ENCODE results near the gene AFDN. TPM values are rescaled to one million over a fixed set of nuclear protein-coding genes. Genes with fewer than 3 reads are reported as not detected.
A peak's percentile ranks its signal among the peaks of the same experiment; 100 is the strongest.

Gene AFDN
- total and polyA plus RNA-seq, 2 experiments from 2014 or later: 130 to 198 TPM

DNA sequence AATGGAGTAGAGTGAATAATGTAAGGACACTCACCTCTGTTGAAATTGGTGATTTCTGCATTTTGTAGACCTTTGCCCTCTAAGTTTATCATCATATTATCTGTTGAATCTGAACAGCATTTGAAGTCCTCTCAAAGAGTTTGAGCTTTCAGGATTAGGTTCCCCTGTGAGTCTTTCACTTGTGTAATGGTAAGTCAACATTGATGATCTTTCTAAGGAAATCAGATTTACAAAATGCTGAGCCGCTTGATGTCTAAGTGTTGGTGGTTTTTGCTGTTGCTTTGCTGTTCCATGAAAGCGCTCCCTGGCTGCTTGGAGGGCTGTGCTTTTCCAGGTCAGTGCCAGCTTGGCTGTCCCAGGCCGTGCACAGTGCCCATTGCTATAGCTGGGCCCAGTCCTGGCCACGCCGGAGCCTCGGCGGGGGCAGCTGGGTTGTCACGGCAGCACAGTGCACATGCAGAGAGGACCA, 136.9 kb downstream of the AFDN start:
- WGBS (ENCODE audit: low lambda C conversion rate, missing lambda C conversion rate): 74% methylated on average over 8 of the region's 8 CpGs
- H4K20me1 ChIP-seq (ENCODE audit: insufficient read depth, poor library complexity, severe bottlenecking): no peaks in the 10 kb centered on the region
- DNase-seq (ENCODE audit: low spot score): no peak
- peak overlapping the region; percentile 82 for H3K27ac ChIP-seq
- no peak overlapping the region for H3K4me3 ChIP-seq
- no peaks in the 10 kb centered on the region for H3K9me3 ChIP-seq (ENCODE audit: low read depth)
- H3K4me1 ChIP-seq (ENCODE audit: insufficient read depth): peaks cover 36% of the 10 kb centered on the region
- no peaks in the 10 kb centered on the region for H3K27me3 ChIP-seq
- TF ChIP-seq EZH2phosphoT487 (IDR thresholded peaks at IDR 0.05; ENCODE audit: low read depth, severe bottlenecking, unreplicated experiment) (no peak), EZH2 (IDR thresholded peaks at IDR 0.05; ENCODE audit: borderline replicate concordance) (no peak)
- TF ChIP-seq, protein P1, sequence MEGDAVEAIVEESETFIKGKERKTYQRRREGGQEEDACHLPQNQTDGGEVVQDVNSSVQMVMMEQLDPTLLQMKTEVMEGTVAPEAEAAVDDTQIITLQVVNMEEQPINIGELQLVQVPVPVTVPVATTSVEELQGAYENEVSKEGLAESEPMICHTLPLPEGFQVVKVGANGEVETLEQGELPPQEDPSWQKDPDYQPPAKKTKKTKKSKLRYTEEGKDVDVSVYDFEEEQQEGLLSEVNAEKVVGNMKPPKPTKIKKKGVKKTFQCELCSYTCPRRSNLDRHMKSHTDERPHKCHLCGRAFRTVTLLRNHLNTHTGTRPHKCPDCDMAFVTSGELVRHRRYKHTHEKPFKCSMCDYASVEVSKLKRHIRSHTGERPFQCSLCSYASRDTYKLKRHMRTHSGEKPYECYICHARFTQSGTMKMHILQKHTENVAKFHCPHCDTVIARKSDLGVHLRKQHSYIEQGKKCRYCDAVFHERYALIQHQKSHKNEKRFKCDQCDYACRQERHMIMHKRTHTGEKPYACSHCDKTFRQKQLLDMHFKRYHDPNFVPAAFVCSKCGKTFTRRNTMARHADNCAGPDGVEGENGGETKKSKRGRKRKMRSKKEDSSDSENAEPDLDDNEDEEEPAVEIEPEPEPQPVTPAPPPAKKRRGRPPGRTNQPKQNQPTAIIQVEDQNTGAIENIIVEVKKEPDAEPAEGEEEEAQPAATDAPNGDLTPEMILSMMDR (IDR thresholded peaks at IDR 0.05; ENCODE audit: poor library complexity): no peak
- peaks cover 3% of the 10 kb centered on the region for H3K36me3 ChIP-seq (replicated peaks; ENCODE audit: insufficient read depth, low read depth)
- H3K79me2 ChIP-seq: peaks cover 51% of the 10 kb centered on the region
- H3K9me2 ChIP-seq (replicated peaks; ENCODE audit: insufficient read depth): no peaks in the 10 kb centered on the region
- H3K4me2 ChIP-seq: peak overlapping the region; percentile 52
- no peak overlapping the region for H2AFZ ChIP-seq

DNA sequence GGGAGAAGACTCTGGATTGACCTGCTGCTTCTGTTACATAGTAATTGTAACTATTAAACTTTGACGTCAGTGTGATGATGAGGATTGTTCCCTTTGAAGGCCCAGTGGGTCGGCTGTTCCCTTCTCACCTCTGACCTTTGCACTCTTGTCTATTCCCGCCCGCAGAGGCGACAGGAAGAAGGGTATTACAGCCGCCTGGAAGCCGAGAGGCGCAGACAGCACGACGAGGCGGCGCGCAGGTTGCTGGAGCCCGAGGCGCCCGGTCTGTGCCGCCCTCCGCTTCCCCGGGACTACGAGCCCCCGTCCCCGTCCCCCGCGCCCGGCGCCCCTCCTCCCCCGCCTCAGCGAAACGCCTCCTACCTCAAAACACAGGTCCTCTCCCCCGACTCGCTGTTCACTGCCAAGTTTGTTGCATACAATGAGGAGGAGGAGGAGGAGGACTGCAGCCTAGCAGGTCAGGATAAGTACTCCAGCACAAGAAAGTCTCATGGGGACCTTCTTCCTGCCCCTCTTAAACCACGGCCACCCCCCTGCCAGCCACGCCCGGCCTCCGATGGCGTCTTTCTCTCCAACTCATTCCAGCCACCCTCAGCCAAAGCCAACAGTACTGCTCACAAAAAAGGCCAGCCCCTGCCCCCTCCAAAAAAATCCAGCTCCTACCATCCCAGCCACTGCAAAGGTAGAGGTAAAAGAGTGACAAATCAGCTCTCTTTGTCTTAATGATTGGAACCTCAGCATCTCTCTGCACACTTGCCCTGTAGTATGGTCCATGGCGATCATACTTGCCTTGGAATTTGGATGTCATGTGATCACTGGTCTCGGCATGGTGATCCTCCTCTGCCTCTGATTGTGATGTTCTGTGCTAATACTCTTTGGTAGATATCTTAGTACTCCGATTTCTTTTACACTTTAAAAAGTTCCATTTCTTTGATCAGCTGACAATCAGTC, 139.2 kb downstream of the AFDN start:
- Histone ChIP-seq H3K4me3 (no peak overlapping the region), H3K27me3 (no peaks in the 10 kb centered on the region), H3K79me2 (peaks cover 30% of the 10 kb centered on the region), H2AFZ (no peak overlapping the region), H3K27ac (peak overlapping the region; percentile 82), H3K4me1 (ENCODE audit: insufficient read depth) (peaks cover 36% of the 10 kb centered on the region), H4K20me1 (ENCODE audit: insufficient read depth, poor library complexity, severe bottlenecking) (no peaks in the 10 kb centered on the region), H3K4me2 (peak overlapping the region; percentile 52), H3K36me3 (replicated peaks; ENCODE audit: insufficient read depth, low read depth) (peaks cover 3% of the 10 kb centered on the region), H3K9me2 (replicated peaks; ENCODE audit: insufficient read depth) (no peaks in the 10 kb centered on the region), H3K9me3 (ENCODE audit: low read depth) (no peaks in the 10 kb centered on the region)
- WGBS (ENCODE audit: low lambda C conversion rate, missing lambda C conversion rate): 75% methylated on average over 20 of the region's 39 CpGs
- TF ChIP-seq, protein P1 (IDR thresholded peaks at IDR 0.05; ENCODE audit: poor library complexity): no peak
- no peak for TF ChIP-seq EZH2phosphoT487 (IDR thresholded peaks at IDR 0.05; ENCODE audit: low read depth, severe bottlenecking, unreplicated experiment)
- no peak for TF ChIP-seq EZH2 (IDR thresholded peaks at IDR 0.05; ENCODE audit: borderline replicate concordance)
- no peak for DNase-seq (ENCODE audit: low spot score)

GRCh38 chr6:167966540-167966905, 139.8 kb downstream of the AFDN start:
- H3K27ac ChIP-seq: peak overlapping the region; percentile 82
- no peak overlapping the region for H3K4me2 ChIP-seq
- H3K4me1 ChIP-seq (ENCODE audit: insufficient read depth): peaks cover 30% of the 10 kb centered on the region
- no peak for TF ChIP-seq EZH2phosphoT487 (IDR thresholded peaks at IDR 0.05; ENCODE audit: low read depth, severe bottlenecking, unreplicated experiment)
- H3K27me3 ChIP-seq: no peaks in the 10 kb centered on the region
- no peaks in the 10 kb centered on the region for H3K9me3 ChIP-seq (ENCODE audit: low read depth)
- peaks cover 3% of the 10 kb centered on the region for H3K36me3 ChIP-seq (replicated peaks; ENCODE audit: insufficient read depth, low read depth)
- no peaks in the 10 kb centered on the region for H3K9me2 ChIP-seq (replicated peaks; ENCODE audit: insufficient read depth)
- WGBS (ENCODE audit: low lambda C conversion rate, missing lambda C conversion rate): 95% methylated on average over 8 of the region's 8 CpGs
- H3K79me2 ChIP-seq: peaks cover 25% of the 10 kb centered on the region
- DNase-seq (ENCODE audit: low spot score): no peak
- no peaks in the 10 kb centered on the region for H4K20me1 ChIP-seq (ENCODE audit: insufficient read depth, poor library complexity, severe bottlenecking)
- H3K4me3 ChIP-seq: no peak overlapping the region
- no peak overlapping the region for H2AFZ ChIP-seq

GRCh38 chr6:167968091-167968490, 141.4 kb downstream of the AFDN start:
- WGBS (ENCODE audit: low lambda C conversion rate, missing lambda C conversion rate): 78% methylated on average over 6 of the region's 6 CpGs

More at GRCh38 chr6:167968091-167968490, 141.4 kb downstream of the AFDN start:
- H2AFZ ChIP-seq: no peak overlapping the region
- H3K27me3 ChIP-seq: no peaks in the 10 kb centered on the region
- H3K4me3 ChIP-seq: no peak overlapping the region
- no peaks in the 10 kb centered on the region for H3K9me3 ChIP-seq (ENCODE audit: low read depth)
- no peaks in the 10 kb centered on the region for H3K36me3 ChIP-seq (replicated peaks; ENCODE audit: insufficient read depth, low read depth)
- H3K4me1 ChIP-seq (ENCODE audit: insufficient read depth): peaks cover 25% of the 10 kb centered on the region
- H3K9me2 ChIP-seq (replicated peaks; ENCODE audit: insufficient read depth): no peaks in the 10 kb centered on the region
- H3K27ac ChIP-seq: no peak overlapping the region
- no peaks in the 10 kb centered on the region for H4K20me1 ChIP-seq (ENCODE audit: insufficient read depth, poor library complexity, severe bottlenecking)
- TF ChIP-seq EZH2 (IDR thresholded peaks at IDR 0.05; ENCODE audit: borderline replicate concordance): no peak
- TF ChIP-seq, protein P1 (IDR thresholded peaks at IDR 0.05; ENCODE audit: poor library complexity): peak; percentile 23
- no peak overlapping the region for H3K4me2 ChIP-seq
- no peak for DNase-seq (ENCODE audit: low spot score)
- peaks cover 17% of the 10 kb centered on the region for H3K79me2 ChIP-seq
